Measurements from ENCODE around the gene MTRR. TPM values are rescaled to one million over a fixed set of nuclear protein-coding genes. Genes with fewer than 3 reads are reported as not detected.

Gene MTRR
- total and polyA plus RNA-seq, 8 donors = 9.7 to 53.9 (median 18.5) TPM

DNA sequence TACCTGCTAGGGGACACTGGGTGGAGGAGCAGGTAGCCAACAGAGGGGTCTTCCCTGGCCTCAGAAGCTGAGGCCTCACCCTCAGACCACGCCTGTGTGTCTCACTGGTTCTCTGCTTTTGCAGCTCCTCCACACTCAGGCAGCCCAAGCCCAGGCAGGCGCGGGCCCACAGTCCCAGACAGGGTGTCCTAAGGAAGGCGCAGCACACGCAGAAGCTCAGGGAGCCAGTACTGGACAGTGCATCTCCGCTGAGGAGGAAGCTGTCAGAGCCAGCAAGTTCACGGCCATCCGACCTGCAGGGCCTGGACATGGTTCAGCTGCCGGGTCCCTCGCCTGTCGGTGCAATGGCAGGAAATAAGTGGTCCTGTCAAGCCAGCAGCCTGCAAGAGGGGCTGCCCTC is 43.3 kb upstream of the MTRR start:
- H3K4me1 ChIP-seq = no peaks in the 10 kb centered on the region
- H3K4me3 ChIP-seq = no peak overlapping the region
- 58 to 100% (median 92%) methylated on average over 1 to 11 of the region's 11 CpGs for WGBS, 5 donors
- TF ChIP-seq POLR2A (IDR thresholded peaks at IDR 0.05) = no peak
- TF ChIP-seq, protein P1, sequence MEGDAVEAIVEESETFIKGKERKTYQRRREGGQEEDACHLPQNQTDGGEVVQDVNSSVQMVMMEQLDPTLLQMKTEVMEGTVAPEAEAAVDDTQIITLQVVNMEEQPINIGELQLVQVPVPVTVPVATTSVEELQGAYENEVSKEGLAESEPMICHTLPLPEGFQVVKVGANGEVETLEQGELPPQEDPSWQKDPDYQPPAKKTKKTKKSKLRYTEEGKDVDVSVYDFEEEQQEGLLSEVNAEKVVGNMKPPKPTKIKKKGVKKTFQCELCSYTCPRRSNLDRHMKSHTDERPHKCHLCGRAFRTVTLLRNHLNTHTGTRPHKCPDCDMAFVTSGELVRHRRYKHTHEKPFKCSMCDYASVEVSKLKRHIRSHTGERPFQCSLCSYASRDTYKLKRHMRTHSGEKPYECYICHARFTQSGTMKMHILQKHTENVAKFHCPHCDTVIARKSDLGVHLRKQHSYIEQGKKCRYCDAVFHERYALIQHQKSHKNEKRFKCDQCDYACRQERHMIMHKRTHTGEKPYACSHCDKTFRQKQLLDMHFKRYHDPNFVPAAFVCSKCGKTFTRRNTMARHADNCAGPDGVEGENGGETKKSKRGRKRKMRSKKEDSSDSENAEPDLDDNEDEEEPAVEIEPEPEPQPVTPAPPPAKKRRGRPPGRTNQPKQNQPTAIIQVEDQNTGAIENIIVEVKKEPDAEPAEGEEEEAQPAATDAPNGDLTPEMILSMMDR (IDR thresholded peaks at IDR 0.05) = no peak
- TF ChIP-seq EP300 (IDR thresholded peaks at IDR 0.05) = no peak
- TF ChIP-seq POLR2AphosphoS5 (IDR thresholded peaks at IDR 0.05) = no peak
- H3K27ac ChIP-seq = no peak overlapping the region
- H3K9me3 ChIP-seq = no peaks in the 10 kb centered on the region
- peaks cover 0 to 8% (median 2%) of the 10 kb centered on the region in 4 donors for H3K36me3 ChIP-seq
- H3K27me3 ChIP-seq = no peaks in the 10 kb centered on the region
- no peak for DNase-seq
- intact Hi-C loops (cut with DNase I; ENCODE audit: low total_unique reads) = no loop called here

DNA sequence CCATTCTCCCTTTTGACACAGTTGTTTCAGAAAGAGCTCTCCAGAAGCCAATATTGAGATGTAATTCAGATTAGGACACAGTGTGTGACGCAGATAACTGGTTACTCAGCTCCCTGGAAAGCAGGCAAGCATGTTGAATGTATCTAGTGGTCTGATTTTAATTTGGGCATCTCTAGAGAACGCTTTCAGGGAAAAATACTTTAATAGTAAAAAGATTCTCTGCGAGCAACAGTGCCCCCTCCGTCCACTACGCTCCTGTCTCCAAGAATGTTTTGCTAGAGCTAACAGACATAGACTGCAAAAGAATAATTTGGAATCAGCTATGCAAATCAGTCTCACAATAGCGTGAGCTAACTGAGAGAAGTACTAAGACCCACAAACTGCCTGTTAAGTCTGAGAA is 41.3 kb upstream of the MTRR start:
- Histone ChIP-seq H3K27me3 (no peaks in the 10 kb centered on the region), H3K36me3 (peaks cover 0 to 3% (median 0%) of the 10 kb centered on the region in 4 donors), H3K9me3 (no peaks in the 10 kb centered on the region), H3K27ac (no peak overlapping the region), H3K4me3 (no peak overlapping the region), H3K4me1 (no peaks in the 10 kb centered on the region)
- no peak for TF ChIP-seq POLR2AphosphoS5 (IDR thresholded peaks at IDR 0.05)
- no peak for TF ChIP-seq EP300 (IDR thresholded peaks at IDR 0.05)
- TF ChIP-seq, protein P1 (IDR thresholded peaks at IDR 0.05) = no peak
- TF ChIP-seq POLR2A (IDR thresholded peaks at IDR 0.05) = no peak
- intact Hi-C loops (cut with DNase I; ENCODE audit: low total_unique reads) = no loop called here
- WGBS, 5 donors = 87 to 90% (median 87%) methylated on average over 6 of the region's 6 CpGs
- no peak for DNase-seq

- WGBS, 5 donors = 59 to 69% (median 63%) methylated on average over 10 of the region's 10 CpGs
- DNase-seq = peak in 1 of 2 donors; percentile 67
- H3K27me3 ChIP-seq = no peaks in the 10 kb centered on the region
- intact Hi-C loops (cut with DNase I; ENCODE audit: low total_unique reads) = no loop called here
- H3K9me3 ChIP-seq = no peaks in the 10 kb centered on the region
- H3K4me3 ChIP-seq = no peak overlapping the region
- no peak for TF ChIP-seq EP300 (IDR thresholded peaks at IDR 0.05)
- TF ChIP-seq POLR2A (IDR thresholded peaks at IDR 0.05) = no peak
- TF ChIP-seq, protein P1 (IDR thresholded peaks at IDR 0.05) = no peak
- no peak for TF ChIP-seq POLR2AphosphoS5 (IDR thresholded peaks at IDR 0.05)
- no peaks in the 10 kb centered on the region for H3K4me1 ChIP-seq
- H3K27ac ChIP-seq = no peak overlapping the region
- H3K36me3 ChIP-seq = peaks cover 0 to 3% (median 0%) of the 10 kb centered on the region in 4 donors
Measured at GRCh38 chr5:7828269-7828668, 40.7 kb upstream of the MTRR start.

DNA sequence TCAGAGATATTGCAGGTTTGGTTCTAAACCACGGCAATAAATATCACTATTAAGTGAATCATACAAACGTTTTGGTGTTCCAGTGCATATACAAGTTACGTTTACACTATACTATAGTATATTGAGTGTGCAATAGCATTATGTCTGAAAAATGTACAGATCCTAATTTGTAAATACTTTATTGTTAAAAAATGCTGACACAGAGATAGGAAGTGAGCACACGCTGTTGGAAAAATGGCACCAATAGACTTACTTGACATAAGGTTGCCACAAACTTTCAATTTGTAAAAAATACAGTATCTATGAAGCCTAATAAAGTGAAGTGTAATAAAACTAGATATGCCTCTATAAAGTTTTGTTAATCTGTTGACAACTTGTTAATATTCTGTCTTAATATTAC is 34.0 kb upstream of the MTRR start:
- Histone ChIP-seq H3K27ac (no peak overlapping the region), H3K27me3 (no peaks in the 10 kb centered on the region), H3K4me3 (no peak overlapping the region), H3K36me3 (no peaks in the 10 kb centered on the region), H3K4me1 (no peaks in the 10 kb centered on the region), H3K9me3 (no peaks in the 10 kb centered on the region)
- no peak for DNase-seq
- TF ChIP-seq POLR2A (IDR thresholded peaks at IDR 0.05) = no peak
- 80 to 91% (median 86%) methylated on average over 4 of the region's 4 CpGs for WGBS, 5 donors
- intact Hi-C loops (cut with DNase I; ENCODE audit: low total_unique reads) = no loop called here

DNA sequence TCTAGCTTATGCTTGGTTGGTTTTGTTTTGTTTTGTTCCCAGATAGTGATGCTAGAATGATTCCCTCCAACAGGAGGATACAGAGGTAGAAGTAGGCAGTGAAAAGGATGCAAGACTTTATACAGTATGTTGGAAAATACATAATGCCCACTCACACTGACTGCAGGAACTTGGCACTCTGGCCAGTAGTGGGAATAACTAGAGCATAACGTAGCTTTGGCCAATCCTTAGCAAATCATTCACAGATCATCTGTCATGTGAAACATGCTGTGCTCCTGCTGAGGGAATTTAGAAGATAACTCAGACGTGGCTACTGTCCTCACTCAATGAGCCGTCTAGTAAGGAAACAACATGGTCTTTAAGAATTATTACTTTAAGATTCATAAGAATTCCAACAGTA is 31.5 kb upstream of the MTRR start:
- H3K27ac ChIP-seq = no peak overlapping the region
- H3K9me3 ChIP-seq = no peaks in the 10 kb centered on the region
- no peak for DNase-seq
- TF ChIP-seq EP300 (IDR thresholded peaks at IDR 0.05) (no peak), POLR2A (IDR thresholded peaks at IDR 0.05) (no peak), POLR2AphosphoS5 (IDR thresholded peaks at IDR 0.05) (no peak)
- TF ChIP-seq, protein P1 (IDR thresholded peaks at IDR 0.05) = no peak
- H3K4me1 ChIP-seq = no peaks in the 10 kb centered on the region
- WGBS, 5 donors = 48 to 73% (median 58%) methylated on average over 3 of the region's 3 CpGs
- no peaks in the 10 kb centered on the region for H3K36me3 ChIP-seq
- no peak overlapping the region for H3K4me3 ChIP-seq
- H3K27me3 ChIP-seq = no peaks in the 10 kb centered on the region
- intact Hi-C loops (cut with DNase I; ENCODE audit: low total_unique reads) = no loop called here

Measured in stomach (tissue), 9 donors.